HS-27A (cell line): ENCODE results near the gene PPP1R37.
"Not testable (repeated sequence)": the region's sequence is repeated elsewhere in the genome, so short reads cannot be mapped to it uniquely, and the experiment has no call there.

Source experiments
- DNase-seq: peaks from one replicate; pipeline ENCODE4 v3.0.0-alpha.2; 2012; ENCODE audit warnings: low read depth, missing footprints

The PPP1R37 gene

GRCh38 chr19:45115809-45116615 lies 23.0 kb downstream of the PPP1R37 start:
- DNase-seq, result no peak

GRCh38 chr19:45117167-45117594 lies 24.2 kb downstream of the PPP1R37 start:
- DNase-seq, result no peak

GRCh38 chr19:45117671-45118070 lies 24.7 kb downstream of the PPP1R37 start:
- no peak for DNase-seq

- DNase-seq, result no peak
These were observed 25.1 kb downstream of the PPP1R37 start for GRCh38 chr19:45118106-45118505.

GRCh38 chr19:45118591-45119355 lies 25.8 kb downstream of the PPP1R37 start:
- DNase-seq, result not testable (repeated sequence)

GRCh38 chr19:45119582-45119981 lies 26.6 kb downstream of the PPP1R37 start:
- no peak for DNase-seq

GRCh38 chr19:45121827-45122345 lies 28.9 kb downstream of the PPP1R37 start:
- no peak for DNase-seq

GRCh38 chr19:45122832-45123231 lies 29.9 kb downstream of the PPP1R37 start:
- no peak for DNase-seq

- no peak for DNase-seq
These were observed 30.5 kb downstream of the PPP1R37 start for GRCh38 chr19:45123440-45123850.

GRCh38 chr19:45124021-45124420 lies 31.0 kb downstream of the PPP1R37 start:
- DNase-seq, result no peak

- no peak for DNase-seq
These were observed 32.4 kb downstream of the PPP1R37 start for GRCh38 chr19:45125360-45125759.

- DNase-seq, result no peak
These were observed 33.1 kb downstream of the PPP1R37 start for GRCh38 chr19:45125975-45126493.

GRCh38 chr19:45126654-45127053 lies 33.7 kb downstream of the PPP1R37 start:
- DNase-seq, result no peak

GRCh38 chr19:45128146-45128545 lies 35.2 kb downstream of the PPP1R37 start:
- no peak for DNase-seq

- no peak for DNase-seq
These were observed 35.8 kb downstream of the PPP1R37 start for GRCh38 chr19:45128806-45129205.

- DNase-seq, result no peak
These were observed 37.3 kb downstream of the PPP1R37 start for GRCh38 chr19:45130236-45130635.

GRCh38 chr19:45130888-45131615 lies 38.1 kb downstream of the PPP1R37 start:
- DNase-seq, result no peak

GRCh38 chr19:45133661-45134060 lies 40.7 kb downstream of the PPP1R37 start:
- DNase-seq, result no peak

GRCh38 chr19:45135176-45135885 lies 42.4 kb downstream of the PPP1R37 start:
- DNase-seq, result no peak

- no peak for DNase-seq
These were observed 43.7 kb downstream of the PPP1R37 start for GRCh38 chr19:45136507-45137178.
